Large intestine (tissue), 3 donors: Measurements from ENCODE around the gene PRTN3. TPM values are rescaled to one million over a fixed set of nuclear protein-coding genes. Genes with fewer than 3 reads are reported as not detected.
A peak's percentile ranks its signal among the peaks of the same experiment; 100 is the strongest.
"Not testable (repeated sequence)": the region's sequence is repeated elsewhere in the genome, so short reads cannot be mapped to it uniquely, and the experiment has no call there.

Experiments used
- DNase-seq, 2 donors: peaks; one replicate each; pipeline versions ENCODE4 v3.0.0 to v3.0.0-alpha.2; 2013
- H3K27ac ChIP-seq: one replicate; pipeline ENCODE4 v1.5.1; 2013; ENCODE audit warnings: low read length
- H3K27me3 ChIP-seq: 2 replicates; pipeline ENCODE4 v1.6.1; 2013; ENCODE audit warnings: low read length; ENCODE audit not compliant: control insufficient read depth, insufficient read depth
- H3K36me3 ChIP-seq: 2 replicates; pipeline ENCODE4 v1.6.1; 2013; ENCODE audit warnings: low read length; ENCODE audit not compliant: control insufficient read depth, insufficient read depth
- H3K4me1 ChIP-seq: one replicate; pipeline ENCODE4 v1.6.1; 2013; ENCODE audit warnings: low read length; ENCODE audit not compliant: control insufficient read depth, insufficient read depth
- H3K4me3 ChIP-seq: one replicate; pipeline ENCODE4 v1.5.1; 2013; ENCODE audit warnings: low read length
- H3K9me3 ChIP-seq: one replicate; pipeline ENCODE4 v1.6.1; 2013; ENCODE audit warnings: mild to moderate bottlenecking, low read depth, low read length, moderate library complexity; ENCODE audit not compliant: control insufficient read depth
- WGBS: methylation state at CpG from one replicate; pipeline ENCODE4 v1.1.5; 2013; ENCODE audit warnings: low lambda C conversion rate; ENCODE audit not compliant: insufficient coverage; 5-methylcytosine and 5-hydroxymethylcytosine counted together
- polyA plus RNA-seq: library from polyadenylated mRNA; unstranded; fragments of 120-200 nt; gene quantifications from one replicate; pipeline ENCODE4 v1.2.1, GENCODE V29; 2013

PRTN3 gene
- polyA plus RNA-seq, 1 donor = 0.22 TPM

- H3K4me1 ChIP-seq, H3K27ac ChIP-seq, H3K36me3 ChIP-seq, H3K4me3 ChIP-seq, DNase-seq, H3K9me3 ChIP-seq: not testable (repeated sequence)
- WGBS = no CpG with 5 or more reads among the region's 5 CpGs
- H3K27me3 ChIP-seq = peaks cover 23% of the 10 kb centered on the region
Measured at GRCh38 chr19:820212-820611, 20.6 kb upstream of the PRTN3 start.

GRCh38 chr19:821231-821824, 19.5 kb upstream of the PRTN3 start:
- H3K36me3 ChIP-seq = no peaks in the 10 kb centered on the region
- no CpG with 5 or more reads among the region's 64 CpGs for WGBS
- peaks cover 4% of the 10 kb centered on the region for H3K9me3 ChIP-seq
- H3K27ac ChIP-seq = no peak overlapping the region
- H3K4me1 ChIP-seq = no peaks in the 10 kb centered on the region
- no peak for DNase-seq
- H3K27me3 ChIP-seq = peaks cover 26% of the 10 kb centered on the region
- H3K4me3 ChIP-seq = peak overlapping the region; percentile 10

GRCh38 chr19:821825-822503, 18.8 kb upstream of the PRTN3 start, which contains the start of gene PLPPR3:
PLPPR3 (minus strand) TSS chr19:821955; CDS start chr19:821559, 396 bp downstream.
- no CpG with 5 or more reads among the region's 86 CpGs for WGBS
- Histone ChIP-seq H3K27ac (no peak within 1 kb of the TSS), H3K4me3 (peak within 1 kb of the TSS; percentile 10), H3K4me1 (no peaks in the 10 kb centered on the region), H3K27me3 (peaks cover 26% of the 10 kb centered on the region), H3K9me3 (no peaks in the 10 kb centered on the region), H3K36me3 (no peaks in the 10 kb centered on the region)
- DNase-seq = no peak

GRCh38 chr19:823565-824121, 17.2 kb upstream of the PRTN3 start:
- Histone ChIP-seq H3K4me1 (no peaks in the 10 kb centered on the region), H3K4me3 (no peak overlapping the region), H3K27ac (no peak overlapping the region), H3K27me3 (peaks cover 26% of the 10 kb centered on the region), H3K9me3 (no peaks in the 10 kb centered on the region), H3K36me3 (no peaks in the 10 kb centered on the region)
- DNase-seq = no peak
- no CpG with 5 or more reads among the region's 12 CpGs for WGBS

GRCh38 chr19:824885-825284, 15.9 kb upstream of the PRTN3 start:
- Histone ChIP-seq H3K27ac (no peak overlapping the region), H3K4me1 (no peaks in the 10 kb centered on the region), H3K9me3 (no peaks in the 10 kb centered on the region), H3K36me3 (no peaks in the 10 kb centered on the region), H3K4me3 (no peak overlapping the region), H3K27me3 (peaks cover 30% of the 10 kb centered on the region)
- DNase-seq = no peak
- WGBS = no CpG with 5 or more reads among the region's 15 CpGs

- no peaks in the 10 kb centered on the region for H3K9me3 ChIP-seq
- peaks cover 27% of the 10 kb centered on the region for H3K27me3 ChIP-seq
- WGBS = 63% methylated on average over 2 of the region's 19 CpGs
Measured at GRCh38 chr19:825897-826644, 14.7 kb upstream of the PRTN3 start.

GRCh38 chr19:827314-827709, 13.5 kb upstream of the PRTN3 start:
- no CpG with 5 or more reads among the region's 11 CpGs for WGBS
- no peaks in the 10 kb centered on the region for H3K36me3 ChIP-seq
- H3K27ac ChIP-seq = no peak overlapping the region
- DNase-seq = no peak
- no peaks in the 10 kb centered on the region for H3K4me1 ChIP-seq
- H3K4me3 ChIP-seq = no peak overlapping the region
- peaks cover 36% of the 10 kb centered on the region for H3K27me3 ChIP-seq
- H3K9me3 ChIP-seq = peaks cover 3% of the 10 kb centered on the region

More at GRCh38 chr19:825897-826644, 14.7 kb upstream of the PRTN3 start:
- Histone ChIP-seq H3K27ac (no peak overlapping the region), H3K36me3 (no peaks in the 10 kb centered on the region), H3K4me3 (no peak overlapping the region), H3K4me1 (no peaks in the 10 kb centered on the region)
- no peak for DNase-seq

GRCh38 chr19:827710-828321, 13.0 kb upstream of the PRTN3 start, which contains the start of gene AZU1:
AZU1 (plus strand) TSS chr19:827837; CDS start chr19:827847, 10 bp downstream.
- no peaks in the 10 kb centered on the region for H3K36me3 ChIP-seq
- no peak within 1 kb of the TSS for H3K27ac ChIP-seq
- peaks cover 33% of the 10 kb centered on the region for H3K27me3 ChIP-seq
- DNase-seq = no peak
- WGBS = no CpG with 5 or more reads among the region's 33 CpGs
- H3K9me3 ChIP-seq = peaks cover 3% of the 10 kb centered on the region
- no peaks in the 10 kb centered on the region for H3K4me1 ChIP-seq
- H3K4me3 ChIP-seq = no peak within 1 kb of the TSS

GRCh38 chr19:829129-829758, 11.6 kb upstream of the PRTN3 start:
- Histone ChIP-seq H3K4me1 (no peaks in the 10 kb centered on the region), H3K4me3 (no peak overlapping the region), H3K36me3 (no peaks in the 10 kb centered on the region), H3K27me3 (peaks cover 24% of the 10 kb centered on the region), H3K9me3 (peaks cover 3% of the 10 kb centered on the region), H3K27ac (no peak overlapping the region)
- DNase-seq = no peak
- WGBS = 47% methylated on average over 2 of the region's 18 CpGs
